CMK (cell line): Measurements from ENCODE around the gene FBXO10.
"Not testable (repeated sequence)": the region's sequence is repeated elsewhere in the genome, so short reads cannot be mapped to it uniquely, and the experiment has no call there.

Experiments used
- DNase-seq: peaks from one replicate; pipeline ENCODE4 v3.0.0-alpha.2; 2010; ENCODE audit warnings: low read depth

FBXO10 gene

DNA sequence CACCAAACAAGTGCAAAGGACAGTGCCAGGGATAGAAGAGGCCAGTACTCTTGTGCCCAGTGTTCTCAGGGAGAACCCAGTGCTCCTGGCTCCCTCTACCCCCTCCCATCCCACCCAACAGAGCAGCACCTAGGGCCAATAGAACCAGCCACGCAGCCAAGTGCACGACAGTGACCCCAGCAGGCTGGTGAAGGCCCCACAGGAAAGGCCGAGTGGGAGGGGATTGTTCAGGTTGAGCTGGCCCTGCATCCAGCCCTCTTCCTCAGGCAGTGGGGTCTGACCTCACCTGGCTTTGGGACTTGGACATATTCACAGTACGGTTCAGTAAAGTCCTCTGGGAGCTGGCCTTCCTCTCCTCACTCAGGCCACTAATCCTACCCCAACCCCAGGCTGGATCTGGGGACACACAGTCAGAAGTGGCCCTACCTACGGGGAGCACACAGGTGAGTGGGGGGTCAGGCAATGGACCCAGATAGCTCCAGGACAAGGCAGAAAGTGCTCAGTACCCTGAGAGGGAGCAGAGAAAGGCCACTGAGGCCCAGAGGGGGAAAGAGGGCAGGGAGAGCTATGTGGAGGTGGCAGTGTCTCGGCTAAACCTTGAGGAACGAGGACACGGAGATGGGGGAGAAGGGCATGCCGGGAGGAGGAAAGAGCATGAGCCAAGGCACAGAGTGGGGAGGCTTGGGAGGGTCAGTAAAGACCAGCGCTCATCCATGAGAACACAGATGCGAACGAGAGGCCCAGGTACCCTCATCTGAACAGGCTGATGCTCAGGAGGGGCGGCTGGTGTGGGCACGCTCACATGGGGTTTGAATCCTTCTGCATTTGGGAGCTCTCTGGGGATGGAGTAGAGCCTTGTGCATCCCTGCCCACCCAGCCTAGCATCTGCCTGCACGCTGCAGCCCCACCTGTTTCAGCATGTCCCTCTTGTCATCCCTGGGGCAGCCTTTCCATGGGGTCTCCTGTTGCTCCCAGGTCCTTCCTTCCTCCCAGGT is 64.9 kb downstream of the FBXO10 start:
- DNase-seq = no peak

DNA sequence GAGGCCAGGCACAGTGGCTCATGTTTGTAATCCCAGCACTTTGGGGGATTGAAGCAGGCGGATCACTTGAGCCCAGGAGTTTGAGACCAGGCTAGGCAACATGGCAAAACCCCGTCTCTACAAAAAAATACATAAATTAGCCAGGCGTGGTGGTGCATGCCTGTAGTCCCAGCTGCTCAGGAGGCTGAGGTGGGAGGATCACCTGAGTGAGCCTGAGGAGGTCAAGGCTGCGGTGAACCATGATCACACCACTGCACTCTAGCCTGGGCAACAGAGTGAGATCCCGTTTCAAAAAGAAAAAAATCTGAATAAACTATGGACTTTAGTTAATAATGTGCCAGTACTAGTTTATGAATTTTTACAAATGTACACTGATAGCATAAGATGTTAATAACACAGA is 66.1 kb downstream of the FBXO10 start:
- not testable (repeated sequence) for DNase-seq

DNA sequence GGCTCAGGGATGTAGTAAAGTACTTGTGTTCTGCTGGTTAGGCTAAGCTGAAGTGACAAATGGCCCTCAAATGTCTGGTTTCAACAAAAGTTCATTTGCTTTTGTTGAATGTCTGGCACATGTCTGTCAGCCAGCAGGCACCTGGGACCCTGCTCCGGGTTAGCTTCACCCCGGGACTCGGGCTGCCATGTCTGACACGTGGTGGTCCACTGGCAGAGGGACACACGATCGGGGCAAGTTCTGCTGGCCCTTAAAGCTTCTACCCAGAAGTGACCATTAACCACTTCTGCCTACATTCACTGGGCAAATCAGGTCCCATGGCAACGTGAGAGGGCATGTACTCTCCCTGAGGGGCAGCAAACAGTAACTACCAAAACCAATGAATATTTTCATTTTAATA is 66.6 kb downstream of the FBXO10 start:
- DNase-seq = no peak

DNA sequence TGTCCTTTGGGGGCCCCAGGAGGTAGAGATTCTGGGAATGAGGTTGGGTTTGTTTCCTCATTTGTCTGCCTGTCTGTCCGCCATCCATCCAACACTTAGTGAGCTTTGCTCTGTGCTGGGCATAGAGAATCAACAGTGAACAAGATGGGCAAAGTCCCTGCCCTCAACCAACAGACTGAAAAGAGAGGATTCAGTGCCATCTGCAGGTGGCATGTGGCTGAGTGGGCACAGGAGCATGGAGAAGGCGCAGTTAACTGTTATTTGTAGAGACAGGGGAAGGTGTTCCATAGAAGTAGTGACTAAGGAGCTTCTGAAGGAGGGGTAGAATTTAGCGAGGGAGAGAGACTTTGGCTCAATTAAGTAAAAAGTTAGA is 67.4 kb downstream of the FBXO10 start:
- no peak for DNase-seq

DNA sequence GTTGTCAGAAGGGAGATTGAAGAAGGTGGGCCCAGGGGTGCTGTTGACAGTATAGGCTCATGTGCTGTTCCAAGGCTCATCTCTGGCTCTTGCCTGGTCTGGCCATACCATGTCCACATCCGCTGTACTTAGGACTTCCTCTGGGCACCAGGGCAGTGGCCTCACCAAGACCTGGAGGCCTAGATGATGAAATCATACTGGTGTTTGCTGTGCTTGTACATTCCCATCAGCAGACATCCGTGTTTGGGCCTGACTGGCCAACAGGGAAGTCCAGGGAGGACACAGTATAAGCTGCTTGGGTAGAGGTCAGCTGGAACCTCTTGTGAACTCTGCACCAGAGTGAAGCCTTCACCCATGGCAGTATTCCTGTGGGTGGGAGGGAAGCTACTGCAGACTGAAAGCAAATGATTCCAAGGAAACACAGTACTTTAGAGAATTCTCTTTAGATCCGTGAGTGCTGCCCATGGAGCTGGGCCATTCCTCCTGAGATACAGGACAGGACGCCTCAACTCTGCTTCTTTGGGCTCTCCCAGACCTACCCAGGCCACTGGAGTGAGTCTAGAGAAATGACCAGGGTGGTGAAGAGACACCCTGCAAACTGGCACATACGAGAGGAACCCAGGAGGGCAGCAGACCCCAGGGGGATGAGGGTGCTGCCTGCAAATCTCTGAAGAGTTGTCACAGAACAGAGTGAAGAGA is 67.9 kb downstream of the FBXO10 start:
- DNase-seq = no peak

DNA sequence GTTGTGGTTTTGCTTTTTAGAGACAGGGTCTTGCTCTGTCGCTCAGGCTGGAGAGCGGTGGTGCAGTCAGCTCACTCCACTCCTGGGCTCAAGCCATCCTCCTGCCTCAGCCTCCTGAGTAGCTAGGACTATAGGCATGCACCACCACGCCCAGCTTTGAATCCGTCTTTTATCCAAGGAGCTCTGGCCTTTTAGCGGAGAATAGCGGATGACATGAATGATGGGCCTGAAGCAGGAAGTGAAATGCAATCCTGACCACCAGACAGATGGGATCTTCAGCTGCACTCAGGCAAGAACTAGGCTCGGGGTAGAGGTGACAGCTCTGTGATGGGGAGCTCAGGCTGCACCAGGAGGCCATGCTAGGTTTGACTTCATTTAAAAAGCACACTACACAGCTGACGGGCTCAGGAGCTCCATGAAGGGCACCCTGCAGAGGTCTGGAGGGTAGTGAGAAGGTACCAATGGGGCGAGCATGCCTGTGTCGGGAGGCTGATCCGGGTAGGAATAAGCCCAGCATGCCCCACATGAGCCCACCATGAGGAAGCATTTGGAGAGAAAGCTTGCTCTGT is 68.5 kb downstream of the FBXO10 start:
- no peak for DNase-seq

DNA sequence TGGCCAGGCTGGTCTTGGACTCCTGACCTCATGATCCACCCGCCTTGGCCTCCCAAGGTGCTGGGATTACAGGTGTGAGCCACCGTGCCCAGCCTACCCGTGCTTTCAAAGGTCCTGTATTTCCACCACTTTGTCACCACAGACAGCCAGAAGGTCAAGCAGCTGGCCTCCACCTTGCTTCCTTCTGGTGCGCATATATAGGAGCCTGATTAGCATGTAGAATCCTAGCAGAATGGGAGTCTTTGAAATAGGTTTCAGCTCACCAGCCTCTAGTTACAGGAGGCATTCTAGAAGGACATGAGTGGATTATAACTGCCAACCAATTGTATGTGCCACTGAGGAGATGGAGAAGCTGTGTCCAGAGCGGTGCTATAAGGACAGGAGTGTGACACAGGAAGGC is 71.6 kb downstream of the FBXO10 start:
- no peak for DNase-seq

DNA sequence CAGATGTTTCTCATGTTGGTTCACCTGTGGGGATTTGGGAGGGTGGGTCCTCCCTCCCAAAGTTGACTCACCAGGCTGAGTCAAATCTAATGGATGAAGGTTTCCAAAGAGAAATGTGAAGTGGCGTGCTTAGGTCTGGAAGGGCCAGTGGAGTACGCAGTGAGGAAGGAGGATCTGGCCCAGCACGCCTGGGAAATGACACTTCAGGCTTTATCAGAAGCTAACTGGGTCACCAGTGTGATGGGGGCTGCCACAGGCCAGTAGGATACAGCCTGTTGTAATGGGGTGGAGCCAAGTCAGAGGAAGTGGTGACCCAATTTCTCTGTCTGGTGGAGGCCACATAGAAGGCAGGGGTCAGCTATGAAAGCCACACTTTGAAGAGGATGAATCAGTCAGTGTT is 72.4 kb downstream of the FBXO10 start:
- DNase-seq = no peak

DNA sequence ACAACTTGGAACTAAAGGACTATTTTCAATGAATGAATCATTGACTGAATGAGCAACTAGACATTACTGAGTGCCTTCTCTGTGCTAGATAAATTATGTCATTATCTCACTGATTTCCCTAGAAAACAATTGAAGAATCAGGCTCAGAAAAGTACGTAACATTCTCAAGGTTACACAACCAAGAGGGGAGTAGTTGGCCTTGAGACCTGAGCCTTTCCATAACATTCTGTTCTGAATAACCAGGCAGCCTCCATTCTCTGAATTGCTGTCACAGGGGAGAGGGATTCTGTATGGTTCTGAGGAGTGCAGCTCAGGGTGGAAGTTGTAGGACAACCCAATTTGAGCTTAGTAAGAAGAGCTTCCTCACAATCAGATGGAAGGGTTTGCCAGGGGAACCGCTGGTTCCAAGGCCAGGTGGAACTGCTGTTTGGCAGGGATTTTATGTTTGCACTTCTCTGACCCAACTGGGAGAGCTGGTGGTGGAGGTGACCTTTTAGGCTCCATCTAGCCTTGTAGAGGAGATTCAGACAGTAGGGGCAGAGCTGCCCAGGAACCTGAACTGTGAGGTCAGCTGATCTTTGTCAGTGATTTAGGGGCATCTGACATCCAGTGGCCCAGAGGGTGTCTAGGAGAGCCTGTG is 74.1 kb downstream of the FBXO10 start:
- no peak for DNase-seq

DNA sequence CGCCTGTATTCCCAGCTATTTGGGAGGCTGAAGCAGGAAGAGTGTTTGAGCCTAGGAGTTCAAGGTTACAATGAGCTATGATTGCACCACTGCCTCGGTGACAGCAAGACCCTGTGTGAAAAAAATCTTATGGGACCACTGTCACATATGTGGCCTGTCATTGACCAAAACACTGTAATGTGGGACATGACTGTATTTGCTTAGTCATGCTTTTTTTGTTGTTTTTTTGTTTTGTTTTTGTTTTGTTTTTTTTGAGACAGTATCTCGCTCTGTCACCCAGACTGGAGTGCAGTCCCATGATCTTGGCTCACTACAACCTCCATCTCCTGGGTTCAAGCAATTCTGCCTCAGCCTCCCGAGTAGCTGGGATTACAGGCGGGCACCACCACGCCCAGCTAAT is 76.9 kb downstream of the FBXO10 start:
- no peak for DNase-seq

DNA sequence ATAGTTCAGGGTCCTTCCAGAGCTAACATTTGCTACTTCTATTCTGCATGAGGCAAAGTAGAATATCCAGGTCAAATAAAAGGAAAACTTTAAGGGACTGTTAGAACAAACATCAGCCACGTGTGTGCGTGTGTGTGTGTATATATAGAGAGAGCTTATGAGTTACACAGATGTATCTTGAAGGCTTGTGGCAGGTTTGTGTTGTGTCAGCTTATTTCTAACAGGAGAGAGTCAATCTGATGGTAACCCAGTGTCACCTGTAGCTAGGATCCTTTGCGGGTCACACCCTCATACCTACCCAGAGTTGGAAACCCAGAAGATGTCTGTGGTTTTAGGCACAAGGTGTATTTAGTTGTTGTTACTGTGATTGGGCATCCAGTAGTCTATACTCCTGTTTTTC is 77.7 kb downstream of the FBXO10 start:
- no peak for DNase-seq

DNA sequence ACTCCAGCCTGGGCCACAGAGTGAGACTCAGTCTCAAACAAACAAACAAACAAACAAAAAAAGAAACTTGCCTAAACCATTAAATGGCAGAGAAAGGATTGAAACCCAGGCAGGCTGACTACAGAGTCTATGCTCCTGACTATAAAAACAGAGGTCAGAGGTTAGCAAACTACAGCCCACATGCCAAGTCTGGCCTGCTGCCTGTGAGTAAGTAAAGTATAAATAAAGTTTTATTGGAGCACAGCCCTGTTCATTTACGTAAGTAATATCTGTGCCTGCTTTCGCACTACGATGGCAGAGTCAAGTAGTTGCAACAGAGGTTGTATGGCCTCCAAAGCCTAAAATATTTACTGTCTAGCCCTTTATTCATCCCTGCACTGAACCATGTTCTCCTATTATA is 78.9 kb downstream of the FBXO10 start:
- DNase-seq = no peak

DNA sequence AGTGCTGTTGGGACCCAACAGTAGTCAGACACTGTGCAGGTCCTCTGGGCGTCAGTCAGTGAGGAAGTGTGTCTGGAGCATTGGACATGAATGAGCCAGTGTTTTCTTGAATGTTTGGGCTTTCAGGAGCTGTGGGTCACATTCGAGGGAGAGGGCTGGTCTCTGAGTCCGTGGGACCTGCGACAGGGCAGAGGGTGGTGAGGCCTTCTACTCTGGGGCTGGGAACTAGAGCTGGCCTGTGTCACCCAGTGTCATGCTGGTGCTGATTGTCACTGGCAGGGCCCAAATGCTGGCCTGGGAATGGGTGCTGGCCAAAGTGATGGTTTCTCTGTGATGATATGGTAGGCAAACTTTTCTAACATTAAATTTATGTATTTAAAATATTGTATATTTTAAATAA is 80.2 kb downstream of the FBXO10 start:
- DNase-seq = no peak

DNA sequence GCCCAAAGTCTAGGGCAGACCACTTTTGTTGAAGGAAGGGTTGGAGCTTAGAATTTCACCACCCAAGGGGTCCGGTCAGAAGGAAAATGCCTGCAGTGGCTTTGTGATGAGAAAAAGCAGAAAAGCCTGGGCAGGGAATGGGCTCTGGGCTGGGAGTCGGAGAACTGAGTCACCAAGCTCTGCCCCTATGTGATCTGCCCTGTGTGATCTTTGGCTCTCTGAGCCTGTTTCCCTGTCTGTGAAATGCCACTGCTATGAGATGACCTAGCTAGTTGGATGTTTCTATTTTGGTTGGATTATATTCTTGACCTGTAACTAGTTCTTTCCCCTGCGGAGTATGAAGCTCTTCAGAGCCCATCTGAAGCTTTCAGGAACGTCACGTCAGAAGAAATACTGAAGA is 80.6 kb downstream of the FBXO10 start:
- no peak for DNase-seq

DNA sequence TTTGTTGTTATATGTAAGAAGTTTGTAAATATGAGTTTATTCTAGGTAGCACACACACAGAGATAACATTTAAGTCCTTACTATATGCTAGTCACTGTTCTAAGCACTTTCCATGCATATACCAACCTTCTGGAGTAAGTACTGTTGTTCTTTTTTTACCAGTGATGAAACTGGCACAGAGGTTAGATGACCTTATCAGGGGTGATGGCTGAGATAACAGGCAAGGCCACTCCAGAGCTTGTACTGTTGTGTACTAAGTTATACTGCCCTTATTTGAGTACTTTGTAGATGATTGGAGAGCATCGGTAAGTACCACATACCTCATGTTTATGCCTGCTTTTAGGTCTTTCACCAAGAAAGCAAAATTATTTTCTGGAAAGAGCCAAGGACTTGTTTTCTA is 84.2 kb downstream of the FBXO10 start:
- no peak for DNase-seq

DNA sequence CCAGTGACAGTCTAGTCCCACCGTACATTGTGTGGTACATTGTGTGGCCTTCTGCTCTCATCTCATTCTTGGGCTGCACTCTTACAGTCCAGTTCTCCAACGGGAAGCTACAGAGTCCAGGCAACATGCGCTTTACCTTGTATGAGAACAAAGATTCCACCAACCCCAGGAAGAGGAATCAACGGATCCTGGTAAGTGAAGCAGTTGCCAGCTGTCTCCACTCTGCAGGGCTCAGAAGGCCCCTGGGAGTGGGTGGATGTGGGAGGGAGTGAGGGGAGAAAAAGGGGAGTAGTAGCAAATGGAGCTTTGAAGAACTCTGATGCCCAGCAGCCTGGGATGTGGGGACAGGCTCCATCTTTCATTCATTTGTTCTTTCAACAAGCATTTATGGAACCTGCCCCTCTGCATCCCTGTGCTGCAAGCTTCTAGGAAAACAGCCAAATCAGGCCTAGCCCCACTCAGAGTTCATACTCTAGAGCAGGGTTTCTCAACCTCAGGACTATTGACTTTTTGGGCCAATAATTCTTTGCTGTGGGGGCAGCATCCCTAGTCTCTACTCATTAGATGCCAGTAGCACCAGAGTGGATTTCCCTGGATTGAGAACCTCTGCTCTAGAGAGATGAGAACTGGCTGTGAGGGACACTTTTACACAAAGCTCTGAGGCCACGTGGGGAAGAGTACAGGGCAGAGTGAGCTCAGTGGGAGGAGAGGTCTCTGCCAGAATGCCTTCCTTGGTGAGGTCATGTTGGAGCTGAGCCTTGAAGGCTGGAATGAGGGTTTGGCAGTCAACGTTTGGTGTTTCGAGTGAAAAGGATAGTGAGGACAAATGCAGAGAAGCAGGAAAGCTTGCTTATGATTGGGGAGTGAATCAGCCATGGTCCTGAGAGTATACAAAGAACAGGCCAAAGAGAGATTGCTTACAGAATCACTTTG is 89.3 kb downstream of the FBXO10 start:
- DNase-seq = no peak

DNA sequence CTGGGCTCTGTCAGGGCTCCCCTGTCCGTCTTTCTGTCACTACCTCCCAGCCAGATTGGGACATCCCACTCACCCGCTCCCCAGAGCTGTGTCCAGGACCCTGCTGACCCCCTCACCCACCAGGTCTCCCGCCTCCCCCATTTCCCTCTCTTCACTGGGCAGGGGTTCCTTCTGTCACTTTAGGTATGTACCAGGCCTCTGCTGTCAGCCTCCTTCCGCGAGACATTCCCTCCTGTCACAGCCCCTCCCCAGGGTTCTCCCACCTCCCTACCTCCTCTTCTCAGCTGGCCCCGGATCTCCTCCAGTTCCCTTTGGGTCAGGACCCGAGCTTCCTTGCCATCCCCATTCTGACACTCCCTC is 89.9 kb downstream of the FBXO10 start:
- no peak for DNase-seq

DNA sequence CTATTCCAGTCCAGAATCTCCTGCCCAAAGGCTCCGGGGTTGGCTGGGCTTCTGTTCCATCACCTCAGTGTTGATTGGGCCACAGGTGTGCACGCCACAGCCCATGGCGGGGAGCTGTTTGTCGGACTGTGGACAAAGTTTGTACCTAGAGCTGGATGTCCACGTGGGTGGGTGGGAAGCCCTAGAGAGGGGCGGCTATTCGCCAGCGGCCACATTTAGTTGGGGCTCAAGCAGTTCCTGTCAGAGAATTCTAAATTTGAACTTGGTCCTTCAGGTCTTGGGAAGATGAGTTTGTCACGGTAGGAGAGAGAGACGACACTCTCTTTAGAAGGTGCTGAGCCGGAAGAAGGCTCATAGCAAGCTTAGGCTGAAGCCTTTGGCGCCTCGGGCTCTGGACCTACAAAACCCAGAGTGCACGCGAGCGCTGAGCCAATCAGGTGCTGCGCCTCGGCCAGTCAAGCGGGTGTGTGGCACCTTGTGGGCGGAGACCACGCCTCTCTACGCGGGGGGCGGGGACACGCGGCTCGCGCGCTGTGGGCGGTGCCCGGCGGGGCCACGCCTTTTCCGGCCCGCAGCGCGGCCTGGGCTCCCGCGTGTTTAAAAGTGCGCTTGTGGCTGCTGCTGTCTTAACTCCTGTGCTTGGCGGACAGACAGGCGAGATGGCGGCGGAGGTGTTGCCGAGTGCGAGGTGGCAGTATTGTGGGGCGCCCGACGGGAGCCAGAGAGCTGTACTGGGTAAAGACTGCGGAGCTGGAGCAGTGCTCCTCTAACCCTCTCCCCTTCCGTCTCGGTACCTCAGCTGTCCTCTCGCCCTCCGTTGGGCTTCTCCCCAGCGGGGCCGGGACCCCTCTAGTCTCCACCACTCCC is 90.6 kb downstream of the FBXO10 start, which contains the start of gene POLR1E:
Gene POLR1E (plus strand): TSS at position 560 of the 867 bp plus-strand sequence. CDS start 100 bp downstream, at position 660.
- peak; percentile 87 for DNase-seq

DNA sequence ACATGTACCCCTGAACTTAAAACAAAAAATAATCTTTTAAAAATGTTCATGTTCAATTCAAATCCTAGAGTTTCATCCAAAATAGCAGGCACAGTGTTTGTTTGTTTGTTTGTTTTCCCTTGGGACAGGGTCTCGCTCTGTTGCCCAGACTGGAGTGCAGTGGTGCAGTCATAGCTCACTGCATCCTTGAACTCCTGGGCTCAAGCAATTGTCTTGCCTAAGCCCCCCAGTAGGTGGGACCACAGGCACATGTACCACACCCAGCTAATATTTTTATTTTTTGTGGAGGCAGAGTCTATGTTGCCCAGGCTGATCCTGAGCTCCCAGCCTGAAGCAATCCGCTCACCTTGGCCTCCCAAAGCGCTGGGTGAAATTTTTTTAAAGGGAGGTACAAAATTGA is 95.4 kb downstream of the FBXO10 start:
- no peak for DNase-seq

DNA sequence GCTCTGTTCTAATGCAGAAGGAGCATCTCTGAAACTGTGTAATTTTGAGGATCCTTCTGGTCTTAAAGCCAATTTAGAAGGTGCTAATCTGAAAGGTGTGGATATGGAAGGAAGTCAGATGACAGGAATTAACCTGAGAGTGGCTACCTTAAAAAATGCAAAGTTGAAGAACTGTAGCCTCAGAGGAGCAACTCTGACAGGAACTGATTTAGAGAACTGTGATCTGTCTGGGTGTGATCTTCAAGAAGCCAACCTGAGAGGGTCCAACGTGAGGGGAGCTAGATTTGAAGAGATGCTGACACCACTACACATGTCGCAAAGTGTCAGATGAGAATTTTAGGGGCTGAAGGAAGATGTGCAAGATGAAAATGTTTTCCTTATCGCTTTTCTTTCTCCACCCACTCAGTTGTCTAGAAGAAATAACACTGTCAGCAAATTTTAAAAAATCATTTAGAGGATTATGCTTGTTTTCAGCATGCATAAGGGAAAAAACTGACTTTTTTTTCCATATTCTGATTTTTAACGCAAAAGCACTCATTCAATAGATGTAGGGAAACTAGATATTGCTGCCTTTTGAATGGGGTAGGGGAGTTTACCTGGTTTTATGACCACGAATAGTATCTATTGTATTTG is 98.1 kb downstream of the FBXO10 start:
- DNase-seq = not testable (repeated sequence)
